Thoracic aorta (tissue), 2 donors: Measurements from ENCODE around the gene CAMK1D. TPM values are rescaled to one million over a fixed set of nuclear protein-coding genes. Genes with fewer than 3 reads are reported as not detected.

ENCODE experiments used
- ATAC-seq: fragments of 150-250 bp; one replicate; pipeline ENCODE4 v1.8.0; 2017; ENCODE audit warnings: low read depth; ENCODE audit not compliant: insufficient number of reproducible peaks, low FRiP score
- DNase-seq: peaks from one replicate; pipeline ENCODE4 v3.0.0-alpha.2; 2020; ENCODE audit warnings: low spot score
- H3K27ac ChIP-seq, 2 donors: fragments of 200-600 bp; sonication (generic); 1 replicate in 1 of 2; 2 replicates in 1 of 2; pipeline ENCODE4 v1.5.1; 2016; ENCODE audit warnings: mild to moderate bottlenecking in 2 of 2, moderate library complexity in 2 of 2
- H3K27me3 ChIP-seq: fragments of 200-600 bp; sonication (generic); replicated peaks from 2 replicates; pipeline ENCODE4 v1.6.0; 2016; ENCODE audit warnings: mild to moderate bottlenecking; ENCODE audit not compliant: insufficient read depth
- H3K36me3 ChIP-seq: fragments of 200-600 bp; sonication (generic); one replicate; pipeline ENCODE4 v1.5.1; 2016
- H3K4me1 ChIP-seq, 2 donors: fragments of 200-600 bp; sonication (generic); 1 replicate in 1 of 2; 2 replicates in 1 of 2; pipeline versions ENCODE4 v1.5.1 to v1.6.0; 2016; ENCODE audit warnings: low read depth in 2 of 2, mild to moderate bottlenecking in 1 of 2; ENCODE audit not compliant: control insufficient read depth in 1 of 2
- H3K4me3 ChIP-seq: fragments of 200-600 bp; sonication (generic); 2 replicates; pipeline ENCODE4 v1.5.1; 2016; ENCODE audit warnings: mild to moderate bottlenecking
- H3K9me3 ChIP-seq: fragments of 200-600 bp; sonication (generic); 2 replicates; pipeline ENCODE4 v1.5.1; 2016
- total RNA-seq, 2 donors: library from RNA; depleted of rRNA; stranded (reverse); fragments of >200 nt; gene quantifications; one replicate each; pipeline versions ENCODE4 v1.1.0 to v1.2.3, GENCODE V29; 2016
- TF ChIP-seq, protein P1 (sequence below): fragments of 200-600 bp; sonication (generic); IDR thresholded peaks from one replicate; pipeline ENCODE4 v1.5.1; 2019; ENCODE audit warnings: antibody characterized with exemption

The CAMK1D gene
- total RNA-seq, 2 donors from 2014 or later: 8.7 to 11.2 TPM

- H3K27ac ChIP-seq: no peak overlapping the region
- H3K27me3 ChIP-seq: no peaks in the 10 kb centered on the region
- H3K36me3 ChIP-seq: no peaks in the 10 kb centered on the region
- no peak for ATAC-seq
- H3K4me3 ChIP-seq: no peak overlapping the region
- no peaks in the 10 kb centered on the region for H3K9me3 ChIP-seq
- H3K4me1 ChIP-seq: peaks cover 8 to 22% of the 10 kb centered on the region in 2 donors
- no peak for DNase-seq
- TF ChIP-seq, protein P1, sequence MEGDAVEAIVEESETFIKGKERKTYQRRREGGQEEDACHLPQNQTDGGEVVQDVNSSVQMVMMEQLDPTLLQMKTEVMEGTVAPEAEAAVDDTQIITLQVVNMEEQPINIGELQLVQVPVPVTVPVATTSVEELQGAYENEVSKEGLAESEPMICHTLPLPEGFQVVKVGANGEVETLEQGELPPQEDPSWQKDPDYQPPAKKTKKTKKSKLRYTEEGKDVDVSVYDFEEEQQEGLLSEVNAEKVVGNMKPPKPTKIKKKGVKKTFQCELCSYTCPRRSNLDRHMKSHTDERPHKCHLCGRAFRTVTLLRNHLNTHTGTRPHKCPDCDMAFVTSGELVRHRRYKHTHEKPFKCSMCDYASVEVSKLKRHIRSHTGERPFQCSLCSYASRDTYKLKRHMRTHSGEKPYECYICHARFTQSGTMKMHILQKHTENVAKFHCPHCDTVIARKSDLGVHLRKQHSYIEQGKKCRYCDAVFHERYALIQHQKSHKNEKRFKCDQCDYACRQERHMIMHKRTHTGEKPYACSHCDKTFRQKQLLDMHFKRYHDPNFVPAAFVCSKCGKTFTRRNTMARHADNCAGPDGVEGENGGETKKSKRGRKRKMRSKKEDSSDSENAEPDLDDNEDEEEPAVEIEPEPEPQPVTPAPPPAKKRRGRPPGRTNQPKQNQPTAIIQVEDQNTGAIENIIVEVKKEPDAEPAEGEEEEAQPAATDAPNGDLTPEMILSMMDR: no peak
Measured at GRCh38 chr10:12396093-12396492, 46.7 kb downstream of the CAMK1D start.

DNA sequence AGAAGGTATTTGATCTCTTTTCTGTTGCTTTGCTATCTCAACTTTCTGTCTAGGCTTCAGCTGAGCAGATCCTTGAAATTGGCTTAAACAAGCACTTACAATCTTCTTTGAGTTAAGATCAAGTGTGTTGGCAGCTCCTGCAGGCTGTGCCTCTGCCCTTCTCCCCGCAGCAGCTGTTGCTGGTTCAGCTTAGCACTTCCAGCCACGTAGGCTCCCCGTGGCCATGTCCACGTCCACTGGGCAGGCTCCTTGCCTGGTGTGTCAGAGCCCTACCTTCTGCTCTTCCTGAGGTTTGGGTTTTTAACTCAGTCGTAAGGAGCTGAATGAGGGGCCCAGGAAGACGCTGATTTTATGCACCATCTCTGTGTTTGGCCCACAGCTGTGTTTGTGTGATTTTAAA lies 47.2 kb downstream of the CAMK1D start:
- Histone ChIP-seq H3K36me3 (no peaks in the 10 kb centered on the region), H3K27me3 (no peaks in the 10 kb centered on the region), H3K9me3 (no peaks in the 10 kb centered on the region), H3K27ac (no peak overlapping the region), H3K4me3 (no peak overlapping the region), H3K4me1 (peaks cover 5 to 17% of the 10 kb centered on the region in 2 donors)
- TF ChIP-seq, protein P1: no peak
- ATAC-seq (no peak), DNase-seq (no peak)

DNA sequence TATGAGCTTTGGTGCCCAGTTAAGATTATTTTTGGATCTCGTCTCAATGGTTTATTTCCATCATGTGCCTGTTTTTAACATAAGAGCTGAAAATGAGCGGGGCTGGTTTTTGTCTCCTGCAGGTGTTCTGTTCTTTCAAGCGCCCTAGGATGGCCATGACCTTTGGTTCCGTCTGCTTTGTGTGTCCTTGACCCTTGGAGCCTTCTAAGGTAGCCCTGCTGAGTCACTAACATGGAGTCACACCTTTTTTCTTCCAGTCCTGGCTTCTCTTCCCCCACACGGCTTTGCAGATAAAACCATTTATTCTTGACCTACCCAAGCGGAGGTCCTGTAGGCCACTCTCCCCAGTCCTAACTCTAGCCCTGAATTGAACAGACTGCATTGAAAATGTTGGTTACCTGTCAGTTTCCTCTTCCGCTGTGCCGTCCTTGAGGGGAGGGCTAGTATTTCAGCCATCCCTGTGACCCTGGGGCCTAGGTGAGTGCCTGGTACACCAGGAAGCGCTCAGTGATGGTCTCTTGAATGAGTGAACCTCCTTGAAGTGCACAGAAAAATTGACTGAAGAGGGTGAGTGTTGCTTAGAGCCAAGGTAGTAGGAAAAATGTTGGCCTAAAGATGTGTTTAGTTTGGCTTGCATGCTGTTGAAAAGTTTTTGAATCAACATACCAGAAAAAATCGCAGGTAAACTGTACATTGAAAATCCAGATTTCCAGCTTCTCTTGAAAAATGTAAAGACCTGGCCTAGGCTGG lies 48.0 kb downstream of the CAMK1D start:
- H3K27me3 ChIP-seq: no peaks in the 10 kb centered on the region

DNA sequence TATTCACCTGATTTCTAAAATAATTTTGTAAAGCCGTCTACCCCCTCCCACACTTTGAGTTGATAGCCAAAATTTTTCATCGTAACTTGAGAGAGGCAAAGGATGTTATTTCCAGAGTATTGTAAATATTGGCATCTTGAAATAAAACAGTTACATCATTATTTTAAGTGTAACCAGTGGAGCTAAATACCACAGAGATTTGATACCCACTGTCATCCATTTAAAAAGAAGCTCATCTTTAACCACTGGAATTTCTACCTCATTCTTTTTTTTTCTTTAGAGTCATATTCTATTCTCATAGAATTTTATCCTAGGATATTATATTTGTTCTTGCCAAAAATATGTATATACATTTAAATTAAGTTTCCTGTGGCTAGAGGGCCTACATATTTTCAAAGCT lies 48.6 kb downstream of the CAMK1D start:
- Histone ChIP-seq H3K27me3 (no peaks in the 10 kb centered on the region), H3K4me1 (peaks cover 5 to 15% of the 10 kb centered on the region in 2 donors), H3K27ac (no peak overlapping the region), H3K9me3 (no peaks in the 10 kb centered on the region), H3K4me3 (no peak overlapping the region), H3K36me3 (no peaks in the 10 kb centered on the region)
- DNase-seq (no peak), ATAC-seq (no peak)
- TF ChIP-seq, protein P1: no peak

More for the DNA sequence above, 48.0 kb downstream of the CAMK1D start:
- DNase-seq (no peak), ATAC-seq (no peak)
- Histone ChIP-seq H3K9me3 (no peaks in the 10 kb centered on the region), H3K4me1 (peaks cover 5 to 15% of the 10 kb centered on the region in 2 donors), H3K36me3 (no peaks in the 10 kb centered on the region), H3K27ac (no peak overlapping the region), H3K4me3 (no peak overlapping the region)
- TF ChIP-seq, protein P1: no peak

DNA sequence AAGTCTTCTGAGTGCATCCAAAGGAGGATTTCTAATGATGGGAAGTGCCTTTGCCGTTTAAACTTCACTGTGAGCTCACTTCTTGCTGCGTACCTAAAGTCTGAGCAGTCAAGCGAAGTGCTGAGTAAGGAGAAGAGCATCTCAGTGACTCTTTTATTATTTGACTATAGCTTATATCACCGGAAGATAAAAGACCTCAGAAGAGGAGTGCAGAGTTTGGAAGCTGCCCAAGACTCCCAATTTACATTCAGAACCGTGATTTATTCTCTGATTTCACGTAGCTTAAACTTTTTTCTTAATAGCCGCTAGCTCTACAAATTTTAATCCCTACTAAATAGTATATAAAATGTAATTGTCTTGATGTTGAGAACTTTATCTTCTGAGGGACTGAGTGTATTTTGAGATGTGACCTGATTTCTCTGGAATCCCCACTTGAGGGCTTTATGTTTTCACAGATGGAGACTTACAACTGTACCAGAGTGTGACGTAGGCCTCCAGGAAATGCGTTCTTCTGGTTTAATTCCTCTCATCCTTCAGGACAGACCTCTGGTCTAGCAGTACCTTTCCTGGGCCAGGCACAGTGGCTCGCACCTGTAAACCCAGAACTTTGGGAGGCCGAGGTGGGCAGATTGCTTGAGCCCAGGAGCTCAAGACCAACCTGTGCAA lies 51.1 kb downstream of the CAMK1D start:
- Histone ChIP-seq H3K4me3 (no peak overlapping the region), H3K27me3 (no peaks in the 10 kb centered on the region), H3K9me3 (no peaks in the 10 kb centered on the region), H3K27ac (no peak overlapping the region), H3K36me3 (no peaks in the 10 kb centered on the region), H3K4me1 (peaks cover 5 to 15% of the 10 kb centered on the region in 2 donors)
- DNase-seq: no peak
- ATAC-seq: no peak
- TF ChIP-seq, protein P1: no peak
